NCI-H510A (cell line): Measurements from ENCODE around the gene PLAC1.

Experiments used
- DNase-seq: peaks from one replicate; lab custom pipeline; 2025; lab: John Stamatoyannopoulos, UW

PLAC1 gene

DNA sequence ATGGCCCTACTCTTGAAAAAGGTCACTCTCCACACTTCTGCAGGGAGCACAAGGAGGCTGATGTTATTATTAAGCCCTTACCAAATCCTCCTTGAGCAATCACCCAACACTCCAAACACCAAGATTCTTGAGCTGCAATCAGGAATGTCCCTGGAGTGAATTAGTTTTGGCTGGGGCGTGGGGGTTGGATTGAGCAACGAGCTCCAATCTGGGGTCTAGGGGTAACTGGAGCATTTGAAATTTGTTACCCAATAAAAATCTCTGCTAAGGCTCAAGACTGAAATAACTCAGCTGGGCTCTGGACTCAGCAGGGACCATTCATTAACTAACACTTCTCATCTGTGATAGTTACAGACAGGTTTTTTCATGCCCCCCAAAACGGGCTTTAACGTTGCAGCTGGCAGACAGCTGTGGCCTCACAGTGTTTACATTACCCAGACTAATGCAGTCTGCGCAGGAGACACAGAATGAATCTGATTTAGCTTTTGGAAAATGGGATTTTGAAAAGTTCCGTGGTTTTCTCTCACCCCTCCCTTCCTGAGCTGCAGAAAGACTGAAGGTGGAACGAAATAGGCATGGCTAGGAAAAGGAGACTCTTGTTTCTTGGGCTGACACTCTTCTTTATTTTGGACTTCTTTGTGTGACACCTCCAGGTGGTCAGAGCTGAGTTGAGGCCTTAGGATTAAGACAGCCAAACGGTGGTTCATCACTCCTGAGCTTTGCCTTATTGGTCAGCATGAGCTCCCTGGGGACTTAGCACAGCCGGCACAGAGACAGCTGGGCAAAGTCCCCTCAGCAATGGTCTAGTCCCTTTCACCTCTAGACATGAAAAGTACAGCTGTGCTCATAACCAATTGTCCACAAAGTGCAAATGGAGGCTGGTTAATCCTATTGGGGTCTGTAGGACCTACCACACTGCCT lies 26.6 kb downstream of the PLAC1 start:
- DNase-seq = no peak

DNA sequence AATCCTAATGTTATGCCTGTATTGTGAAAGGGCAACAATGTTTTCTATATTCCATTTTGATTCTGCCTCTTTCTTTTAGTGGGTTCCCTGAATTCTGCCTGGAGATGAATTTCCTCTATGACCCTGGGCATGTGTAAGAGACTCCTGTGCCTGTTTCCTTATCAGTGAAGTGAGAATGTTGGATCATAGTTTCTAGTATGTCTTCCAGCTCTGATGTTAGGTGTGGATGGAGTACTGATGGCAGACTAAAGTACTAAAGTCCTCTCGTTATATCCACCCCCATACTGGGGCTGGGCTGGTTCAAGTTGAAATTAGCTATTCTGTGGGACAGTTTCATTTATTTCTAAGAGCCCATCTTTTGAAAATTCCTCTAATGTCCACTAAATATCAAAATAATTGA lies 29.6 kb downstream of the PLAC1 start:
- no peak for DNase-seq

DNA sequence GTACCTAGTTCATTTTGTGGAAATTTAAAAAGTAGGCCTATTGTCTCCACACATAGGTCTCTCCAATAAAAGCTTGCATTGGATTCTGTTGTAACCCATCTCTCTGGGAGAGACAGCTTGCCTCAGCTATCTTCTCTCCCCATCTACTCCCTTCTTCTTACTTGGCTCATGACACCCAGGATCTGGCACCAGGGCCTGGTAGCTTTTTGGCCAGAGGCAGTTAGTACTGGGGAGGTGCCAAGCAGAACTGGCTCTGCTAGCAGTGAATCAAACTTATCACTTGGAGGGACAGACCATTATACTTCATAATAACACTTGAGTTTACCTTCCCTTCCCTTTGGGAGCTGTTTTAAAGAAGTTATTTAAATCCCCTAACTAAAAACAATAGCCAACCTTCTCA lies 31.8 kb downstream of the PLAC1 start:
- DNase-seq = no peak

DNA sequence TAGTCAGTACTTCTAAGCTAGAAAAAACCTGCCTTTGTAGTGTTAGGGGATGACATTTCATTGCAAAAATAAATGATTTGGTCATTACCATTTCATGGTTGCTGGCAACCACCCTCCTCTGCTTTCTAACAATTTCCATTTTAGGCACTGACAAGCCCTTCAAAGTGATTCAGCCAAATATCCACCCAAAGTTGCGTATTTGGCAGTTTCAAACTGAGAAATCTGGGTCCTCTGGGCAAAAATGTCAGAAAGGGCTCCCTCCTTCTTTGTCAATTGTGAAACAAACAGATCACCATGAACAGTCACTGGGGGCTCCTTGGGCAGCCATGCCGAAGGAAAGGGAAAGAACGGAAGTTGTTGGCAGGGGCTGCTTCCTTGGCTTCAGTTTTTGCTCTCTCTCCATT lies 33.0 kb downstream of the PLAC1 start:
- DNase-seq = no peak

DNA sequence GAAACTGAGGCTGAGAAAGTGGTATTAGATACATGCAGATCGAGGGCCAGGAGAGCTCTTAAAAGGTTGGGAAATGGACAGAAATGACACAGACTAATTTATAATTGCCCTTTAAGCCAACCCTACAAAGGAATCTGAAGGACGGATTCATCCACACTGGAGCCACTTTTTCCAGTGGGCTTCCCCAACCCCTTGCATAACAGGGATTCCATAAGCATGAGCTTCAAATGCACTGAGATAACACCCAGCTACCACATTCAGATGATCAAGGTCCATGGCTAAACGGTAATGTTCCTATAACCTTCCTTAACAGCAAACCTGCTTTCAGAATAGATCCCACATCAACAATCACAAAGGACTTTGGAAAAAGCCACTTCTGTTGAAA lies 34.2 kb downstream of the PLAC1 start:
- no peak for DNase-seq

DNA sequence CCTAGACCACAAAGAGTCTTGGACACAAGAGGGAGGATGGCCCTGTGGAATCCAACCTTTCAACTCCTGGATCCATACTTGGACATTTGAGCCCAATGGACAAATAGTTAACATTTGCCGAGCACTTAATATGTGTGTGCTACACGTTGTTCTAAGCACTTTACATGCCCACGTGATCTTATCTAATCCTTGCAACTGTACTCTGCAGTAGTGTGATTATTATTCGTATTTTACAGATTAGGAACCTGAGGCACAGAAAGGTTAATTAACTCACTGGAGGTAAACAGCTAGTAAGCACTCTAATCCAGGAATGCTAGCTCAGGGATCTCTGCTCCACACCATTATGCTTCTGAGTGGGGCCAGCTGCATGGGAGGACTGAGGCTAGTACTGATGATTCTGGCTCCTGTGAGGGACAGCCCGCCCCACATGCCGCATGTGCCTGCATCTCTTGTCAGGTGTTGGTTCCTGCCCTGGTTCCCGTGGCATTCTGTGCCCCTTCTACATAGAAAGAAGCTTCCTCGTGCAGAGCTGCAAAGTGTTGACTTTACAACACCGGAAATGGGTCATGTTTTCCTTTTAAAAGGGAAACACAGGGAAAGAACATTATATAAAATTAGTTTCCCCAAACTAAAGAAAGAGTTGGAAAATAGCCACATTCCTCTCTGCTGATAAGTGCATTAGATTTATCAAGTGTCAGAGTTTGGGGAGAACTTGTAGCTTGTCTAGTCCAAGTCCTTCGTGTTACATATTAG lies 34.8 kb downstream of the PLAC1 start:
- no peak for DNase-seq

DNA sequence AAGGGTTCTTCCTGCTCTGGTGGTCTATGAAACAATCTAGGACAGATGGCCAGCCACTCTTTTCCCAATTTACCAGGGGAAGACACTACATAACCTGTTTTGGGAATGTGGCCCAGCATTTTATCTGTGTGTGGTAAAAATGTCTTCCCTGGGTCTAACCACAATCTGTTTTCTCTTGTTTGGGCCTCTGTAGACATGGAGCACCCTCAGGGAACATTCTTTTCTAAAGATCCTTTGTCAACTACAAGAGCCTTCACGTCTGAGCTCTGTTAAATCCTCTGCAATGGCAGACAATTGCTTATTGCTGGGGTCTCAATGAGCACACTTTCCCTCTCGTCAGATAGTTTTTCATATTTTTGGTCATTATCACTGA lies 35.5 kb downstream of the PLAC1 start:
- DNase-seq = no peak

DNA sequence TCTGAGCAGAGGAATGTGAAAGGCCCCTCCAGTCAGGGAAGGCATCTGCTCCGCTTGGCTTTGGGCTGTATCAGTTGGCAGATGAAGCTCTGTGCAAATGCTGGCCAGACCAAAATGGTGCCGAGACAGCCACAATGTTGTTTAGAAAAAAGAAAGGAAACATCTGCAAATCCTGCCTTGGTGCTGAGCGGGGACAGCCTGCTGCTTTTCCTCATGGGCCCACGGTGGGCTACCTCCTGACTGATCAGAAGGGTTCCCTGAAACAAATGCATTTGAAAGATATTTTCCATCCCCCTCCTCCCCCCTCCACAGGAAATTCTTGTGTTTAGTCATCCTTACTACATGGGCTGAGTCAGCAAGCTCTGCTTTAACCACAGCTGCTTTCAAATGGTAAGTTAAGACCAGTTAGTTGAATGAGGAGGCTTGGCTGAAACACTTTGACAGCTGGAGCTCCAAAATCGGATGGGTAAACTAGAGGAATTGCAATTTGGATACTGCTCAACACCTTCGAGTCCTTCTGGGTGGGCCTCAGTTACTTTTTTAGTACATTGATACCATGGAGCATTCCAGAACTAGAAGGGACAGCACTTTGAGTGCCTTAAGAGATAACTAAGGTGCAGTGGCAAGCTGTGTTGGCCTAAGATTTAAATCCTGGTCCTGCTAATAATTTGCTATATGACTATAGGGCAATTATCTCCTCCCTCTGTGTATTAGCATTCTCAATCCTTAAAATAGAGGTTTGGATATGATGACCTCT lies 36.0 kb downstream of the PLAC1 start:
- DNase-seq = no peak

DNA sequence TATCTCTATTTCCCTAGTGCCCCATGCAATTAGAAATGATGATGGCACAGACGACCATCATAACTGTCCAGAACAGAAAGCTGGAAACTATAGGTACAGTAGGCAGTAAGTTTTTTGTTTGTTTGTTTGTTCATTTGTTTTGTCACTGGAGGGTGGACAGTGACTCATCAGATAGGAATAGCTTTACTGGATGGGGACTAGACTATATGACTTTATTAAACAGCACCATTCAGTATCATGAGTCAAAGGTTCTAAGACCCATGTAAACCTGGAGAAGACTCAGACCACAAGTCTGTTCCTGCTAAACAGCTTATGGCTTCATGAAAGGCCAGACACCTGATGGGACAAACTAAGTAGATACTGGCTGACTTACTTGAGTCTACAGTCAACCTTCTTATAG lies 38.4 kb downstream of the PLAC1 start:
- DNase-seq = no peak

DNA sequence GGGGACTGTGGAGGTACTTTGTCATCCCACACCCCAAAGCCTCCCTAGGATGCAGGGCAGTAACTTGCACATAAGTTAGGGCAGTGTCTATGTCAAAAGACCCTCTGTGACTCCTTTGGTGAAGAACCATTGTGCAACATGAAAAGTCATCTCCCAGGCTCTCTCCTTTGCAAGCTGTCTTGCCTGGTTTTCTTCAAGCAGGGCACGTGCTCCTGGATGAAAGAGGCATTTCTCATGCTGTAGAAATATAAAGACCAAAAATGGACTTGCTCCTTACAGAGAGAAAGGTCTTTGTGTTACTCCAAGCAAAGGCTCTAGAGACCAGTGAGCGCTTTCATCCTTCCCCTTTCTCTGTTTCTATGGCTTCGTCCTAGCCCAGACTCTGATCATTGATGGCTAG lies 44.9 kb downstream of the PLAC1 start:
- no peak for DNase-seq

DNA sequence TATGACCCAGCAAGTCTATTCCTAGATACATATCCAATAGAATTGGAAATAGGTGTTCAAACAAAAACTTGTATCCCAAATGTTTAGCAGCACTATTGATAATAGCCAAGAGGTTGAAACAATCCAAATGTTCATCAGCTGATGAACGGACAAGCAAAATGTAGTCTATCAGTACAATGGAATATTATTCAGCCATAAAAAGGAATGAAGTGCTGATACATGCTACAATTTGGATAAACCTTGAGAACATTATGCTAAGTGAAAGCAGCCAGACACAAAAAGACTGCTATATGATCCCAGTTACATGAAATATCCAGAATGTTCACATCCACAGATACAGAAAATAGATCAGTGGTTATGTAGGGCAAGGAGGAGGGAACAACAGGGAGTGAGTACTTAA lies 50.1 kb downstream of the PLAC1 start:
- DNase-seq = no peak

DNA sequence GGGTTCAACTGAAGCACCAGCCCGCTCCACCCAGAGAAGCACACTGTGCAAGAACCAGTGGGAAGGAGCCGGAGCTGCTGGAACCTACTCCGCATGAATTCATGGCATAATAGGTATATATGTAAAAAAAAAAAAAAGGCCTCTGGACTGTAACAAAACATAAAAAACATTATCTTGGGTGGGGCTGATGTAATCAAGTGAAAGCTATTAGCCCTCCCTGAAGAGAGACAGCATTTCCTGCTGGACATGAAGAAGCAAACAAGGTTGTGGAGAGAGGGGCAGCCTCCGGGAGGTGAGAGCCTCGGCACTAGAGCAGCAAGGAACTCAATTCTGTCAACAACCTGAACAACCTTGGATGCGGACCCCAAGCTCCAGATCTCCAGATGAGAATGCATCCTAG lies 50.7 kb downstream of the PLAC1 start:
- DNase-seq = no peak

DNA sequence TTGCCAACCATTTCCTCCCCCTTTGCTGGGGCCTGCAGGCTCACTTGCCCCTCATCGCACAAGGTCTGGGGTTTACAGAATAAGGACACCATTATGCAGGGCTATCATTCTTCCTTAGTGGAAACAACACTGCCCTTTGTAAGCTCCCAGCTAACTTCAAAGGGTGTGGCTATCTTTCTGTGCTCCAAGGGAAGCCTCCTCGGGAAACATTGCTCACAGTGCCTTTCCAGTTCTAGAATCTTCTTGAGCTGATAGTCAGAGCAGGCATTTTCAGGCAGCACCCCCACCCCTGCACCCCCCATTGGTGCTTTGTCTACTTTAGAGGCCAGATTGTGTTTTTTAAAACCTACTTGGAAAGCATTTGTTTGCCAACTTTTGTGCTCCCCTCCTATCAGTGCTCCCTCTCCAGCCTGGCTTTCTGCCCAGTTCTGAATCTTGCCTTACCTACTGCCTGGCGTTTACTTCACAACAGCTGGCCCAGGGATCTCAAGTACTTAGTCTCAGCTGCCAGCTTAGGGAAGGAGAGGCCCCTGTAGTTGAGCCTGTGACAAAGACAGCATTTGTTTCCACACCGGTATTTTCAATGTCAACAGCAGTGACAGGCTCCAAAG lies 53.5 kb downstream of the PLAC1 start:
- peak; percentile 52 for DNase-seq

DNA sequence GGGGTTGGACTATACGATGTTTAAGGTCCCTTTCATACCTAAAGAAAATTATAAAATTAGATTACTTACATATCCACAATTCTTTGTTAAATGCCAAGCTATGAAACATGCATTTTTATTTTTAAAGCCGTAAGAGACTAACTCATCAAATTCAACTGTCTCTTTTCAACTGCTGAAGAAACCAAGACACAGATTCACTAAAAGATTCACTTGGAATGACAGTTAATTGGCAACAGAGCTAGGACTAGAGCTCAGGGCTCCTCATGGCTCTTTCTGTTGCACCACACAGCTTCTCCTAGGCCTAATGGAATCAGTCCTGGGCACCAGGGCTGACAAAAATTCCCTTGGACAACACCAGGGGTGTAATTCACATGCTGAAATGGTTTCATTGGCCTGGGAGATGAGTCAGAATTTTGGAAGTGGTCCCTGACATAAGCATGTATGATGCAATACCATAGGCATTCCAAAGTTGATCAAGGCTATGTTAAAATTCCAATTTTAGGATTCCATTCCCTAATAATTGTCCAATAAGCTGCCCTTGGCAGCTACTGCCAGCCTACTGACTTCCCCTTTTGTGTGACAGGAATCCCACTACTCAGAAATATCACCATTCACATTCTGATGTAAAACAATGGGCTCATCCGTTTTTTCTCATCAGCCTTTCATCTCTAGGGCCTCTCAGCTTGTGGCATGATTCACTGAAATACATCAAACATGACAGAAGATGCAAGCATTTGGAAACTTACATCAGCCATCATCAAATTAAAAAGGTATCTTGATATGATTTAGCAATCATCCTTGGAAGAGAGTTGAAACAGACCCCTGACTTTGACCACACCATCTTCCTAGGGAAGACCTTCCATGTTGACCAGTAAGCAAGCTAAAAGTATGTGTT lies 54.2 kb downstream of the PLAC1 start:
- DNase-seq = no peak

DNA sequence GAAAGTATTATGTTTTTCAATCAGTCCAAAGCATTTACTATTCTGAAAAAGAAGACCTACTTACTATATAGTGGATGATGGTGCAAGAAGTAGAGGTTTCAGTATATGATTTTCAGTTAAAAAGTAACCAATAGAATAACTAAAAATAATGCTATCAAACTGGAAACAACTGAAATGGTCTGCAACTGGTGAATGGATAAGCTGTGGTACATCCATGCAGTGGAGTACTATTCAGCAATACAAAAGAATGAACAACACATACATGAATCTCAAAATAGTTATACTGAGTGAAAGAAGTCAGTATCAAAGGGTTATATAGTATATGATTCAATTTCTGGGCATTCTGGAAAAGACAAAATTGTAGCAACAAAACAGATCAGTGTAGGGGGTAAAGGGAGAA lies 55.9 kb downstream of the PLAC1 start:
- DNase-seq = no peak

DNA sequence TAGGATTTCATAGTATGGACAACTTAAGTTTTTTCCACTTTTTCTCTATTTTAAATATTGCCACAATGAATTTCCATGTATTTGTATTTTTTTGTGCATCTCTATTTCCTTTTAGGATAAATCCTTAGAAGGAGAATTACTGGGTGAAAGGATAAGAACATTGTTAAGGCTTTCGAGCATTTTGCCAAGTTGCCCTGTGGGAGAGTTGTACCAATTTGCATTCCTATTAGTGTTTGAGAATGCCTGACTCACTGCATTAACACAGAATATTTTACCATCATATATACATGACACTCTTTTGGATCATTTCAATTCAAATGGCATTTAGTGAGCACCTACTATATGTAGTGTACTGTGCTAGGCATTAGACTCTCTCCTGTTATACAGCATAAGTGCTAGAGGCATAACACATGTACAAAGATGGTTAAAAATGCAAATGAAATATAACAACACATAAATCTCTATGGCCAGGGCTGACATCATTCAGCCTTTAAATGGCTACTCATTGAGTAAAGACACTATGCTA lies 57.0 kb downstream of the PLAC1 start:
- DNase-seq = no peak

DNA sequence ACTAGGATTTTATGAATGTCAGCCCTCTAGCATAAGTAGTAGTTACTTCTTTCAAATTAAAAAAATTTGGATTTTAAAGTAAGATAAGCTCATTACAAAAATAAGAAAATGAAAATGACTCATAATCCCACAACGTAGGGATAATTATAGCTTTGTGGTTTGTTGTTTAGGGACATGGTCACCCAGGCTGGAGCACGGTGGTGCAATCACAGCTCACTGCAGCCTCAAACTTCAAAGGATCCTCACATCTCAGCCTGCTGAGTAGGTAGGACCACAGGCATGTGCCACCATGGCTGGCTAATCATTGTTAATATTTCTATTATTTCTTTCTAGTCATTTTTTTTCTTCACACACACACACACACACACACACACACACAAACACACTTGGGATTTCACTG lies 57.6 kb downstream of the PLAC1 start:
- DNase-seq = no peak

DNA sequence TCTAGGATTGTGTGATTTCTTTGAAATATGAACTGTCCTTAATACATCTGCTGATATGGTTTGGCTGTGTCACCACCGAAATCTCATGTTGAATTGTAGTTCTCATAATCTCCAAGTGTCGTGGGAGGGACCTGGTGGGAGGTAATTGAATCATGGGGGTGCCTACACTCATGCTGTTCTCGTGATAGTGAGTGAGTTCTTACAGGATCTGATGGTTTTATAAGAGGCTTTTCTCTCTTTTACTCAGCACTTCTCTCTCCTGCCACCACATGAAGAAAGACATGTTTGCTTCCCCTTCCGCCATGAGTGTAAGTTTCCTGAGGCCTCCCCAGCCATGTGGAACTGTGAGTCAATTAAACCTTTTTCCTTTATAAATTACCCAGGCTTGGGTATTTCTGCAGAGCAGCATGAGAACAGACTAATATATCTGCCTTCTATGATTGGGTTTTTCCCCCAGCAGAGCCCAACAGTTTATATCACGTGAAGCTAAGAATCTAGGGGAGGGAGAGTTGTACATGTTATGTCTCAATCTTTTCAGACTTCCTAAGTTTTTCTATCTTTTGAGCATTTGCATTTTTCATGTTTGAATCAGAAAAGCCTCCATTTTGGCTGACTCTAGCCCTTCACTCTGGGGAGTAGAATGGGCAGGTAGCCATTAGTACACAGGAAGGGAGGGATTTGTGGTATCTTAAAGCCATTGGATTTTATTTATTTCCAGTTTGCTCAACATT lies 58.9 kb downstream of the PLAC1 start:
- no peak for DNase-seq

DNA sequence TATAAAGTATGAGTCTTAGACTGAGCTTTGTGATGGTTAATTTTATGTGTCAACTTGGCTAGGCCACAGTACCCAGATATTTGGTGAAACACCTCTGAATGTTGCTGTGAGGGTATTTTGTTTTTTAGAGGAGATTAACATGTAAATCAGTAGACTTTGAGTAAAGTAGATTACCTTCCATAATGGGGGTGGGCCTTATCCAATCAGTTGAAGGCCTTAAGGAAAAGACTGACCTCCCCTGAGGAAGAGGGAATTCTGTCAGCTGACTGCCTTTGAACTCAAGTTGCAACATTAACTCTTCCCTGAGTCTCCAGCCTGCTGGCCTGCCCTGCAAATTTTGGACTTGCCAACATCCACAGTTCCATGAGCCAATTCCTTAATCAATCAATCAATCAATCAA lies 66.0 kb downstream of the PLAC1 start:
- DNase-seq = no peak

DNA sequence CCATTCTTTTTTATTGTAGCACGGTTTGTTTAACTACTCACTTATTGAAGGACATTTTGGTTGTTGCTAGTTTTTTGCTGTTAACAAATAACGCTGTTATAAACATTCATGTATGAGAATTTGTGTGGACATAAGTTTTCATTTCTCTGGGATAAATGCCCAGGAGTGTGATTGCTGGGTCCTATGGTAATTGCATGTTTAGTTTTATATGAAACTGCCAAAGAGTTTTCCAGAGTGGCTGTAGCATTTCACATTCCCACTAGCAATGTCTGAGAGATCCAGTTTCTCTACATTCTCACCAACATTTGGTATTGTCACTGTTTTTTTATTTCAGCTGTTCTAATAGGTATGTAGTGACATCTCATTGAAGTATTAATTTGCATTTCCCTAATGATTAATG lies 66.8 kb downstream of the PLAC1 start:
- DNase-seq = no peak
